Measurements from ENCODE around the gene TRPT1.

TRPT1 gene

GRCh38 chr11:64233913-64234586, 8.1 kb upstream of the TRPT1 start, which contains the start of gene VEGFB:
Gene VEGFB, plus strand, starts transcription at chr11:64234584. Its CDS starts 250 bp downstream, at chr11:64234834.
- TF ChIP-seq ZNF274 (IDR thresholded peaks at IDR 0.05; ENCODE audit: low read depth, low read length), result no peak
- peak within 1 kb of the TSS; percentile 73 for H3K4me3 ChIP-seq (ENCODE audit: low read length)

GRCh38 chr11:64232967-64233315, 7.0 kb upstream of the TRPT1 start:
- no peak for TF ChIP-seq ZNF274 (IDR thresholded peaks at IDR 0.05; ENCODE audit: low read depth, low read length)
- no peak overlapping the region for H3K4me3 ChIP-seq (ENCODE audit: low read length)

DNA sequence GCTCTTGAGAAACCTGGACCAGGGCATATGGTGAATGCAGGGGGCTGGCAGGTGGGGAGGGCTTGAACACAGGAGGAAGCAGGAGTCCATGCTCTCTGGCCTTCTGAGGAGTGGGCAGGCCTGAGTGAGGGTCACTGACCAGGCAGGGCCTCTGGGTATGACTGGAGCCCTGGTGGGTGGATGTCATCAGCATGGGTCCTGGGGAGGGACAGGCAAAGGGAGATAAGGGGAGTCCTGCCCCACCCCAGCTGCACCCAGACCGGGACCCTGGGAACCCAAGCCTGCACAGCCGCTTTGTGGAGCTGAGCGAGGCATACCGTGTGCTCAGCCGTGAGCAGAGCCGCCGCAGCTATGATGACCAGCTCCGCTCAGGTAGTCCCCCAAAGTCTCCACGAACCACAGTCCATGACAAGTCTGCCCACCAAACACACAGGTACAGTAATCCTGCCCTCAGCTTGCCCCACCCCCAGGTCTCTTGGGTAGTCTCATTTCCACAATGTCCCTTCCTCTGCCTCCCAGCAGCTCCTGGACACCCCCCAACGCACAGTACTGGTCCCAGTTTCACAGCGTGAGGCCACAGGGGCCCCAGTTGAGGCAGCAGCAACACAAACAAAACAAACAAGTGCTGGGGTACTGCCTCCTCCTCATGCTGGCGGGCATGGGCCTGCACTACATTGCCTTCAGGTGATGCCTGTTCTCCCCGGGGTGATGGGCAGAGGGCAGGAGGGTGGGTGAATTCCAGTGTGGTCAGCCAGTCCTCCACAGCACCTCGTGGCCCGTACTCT, 6.4 kb upstream of the TRPT1 start:
- TF ChIP-seq ZNF274 (IDR thresholded peaks at IDR 0.05; ENCODE audit: low read depth, low read length), result no peak
- no peak overlapping the region for H3K4me3 ChIP-seq (ENCODE audit: low read length)

DNA sequence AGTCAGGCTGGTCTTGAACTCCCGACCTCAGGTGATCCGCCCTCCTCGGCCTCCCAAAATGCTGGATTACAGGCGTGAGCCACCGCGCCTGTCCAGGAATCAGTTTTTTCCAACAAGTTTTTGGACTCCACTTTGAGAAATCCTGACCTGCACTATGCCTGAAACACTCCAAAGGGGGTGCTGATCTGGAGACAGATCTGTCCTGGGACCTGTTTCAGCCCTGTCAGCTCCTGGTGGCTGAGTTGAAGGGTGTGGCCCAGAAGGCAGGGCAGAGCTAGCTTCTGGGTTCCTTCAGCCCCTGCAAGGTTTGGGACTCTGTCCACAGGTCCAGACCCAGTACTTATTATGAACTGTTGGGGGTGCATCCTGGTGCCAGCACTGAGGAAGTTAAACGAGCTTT, 5.6 kb upstream of the TRPT1 start:
- no peak overlapping the region; the same call in 1 of the 2 replicates for H3K4me3 ChIP-seq (ENCODE audit: low read length)
- no peak for TF ChIP-seq ZNF274 (IDR thresholded peaks at IDR 0.05; ENCODE audit: low read depth, low read length)

DNA sequence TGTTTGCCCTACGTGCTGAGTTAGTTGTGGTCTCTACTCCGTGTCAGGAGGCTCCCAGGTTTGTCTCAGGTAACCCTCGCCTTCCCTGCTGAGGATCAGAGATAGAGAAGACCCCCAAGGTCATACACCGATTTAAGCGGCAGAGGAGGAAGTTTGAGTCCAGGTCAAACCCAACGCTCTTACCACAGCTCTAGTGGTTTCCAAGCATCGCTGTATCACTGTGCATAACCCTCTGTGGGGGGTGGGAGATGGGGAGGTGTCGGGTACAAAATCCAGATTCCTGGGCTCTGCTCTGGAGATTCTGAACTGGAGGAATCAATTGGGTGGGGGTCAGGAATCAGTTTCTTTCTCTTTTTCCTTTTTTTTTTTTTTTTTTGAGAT, 5.0 kb upstream of the TRPT1 start:
- H3K4me3 ChIP-seq (ENCODE audit: low read length), result peak overlapping the region; percentile 71
- TF ChIP-seq ZNF274 (IDR thresholded peaks at IDR 0.05; ENCODE audit: low read depth, low read length), result no peak

- peak within 1 kb of the TSS; percentile 71 for H3K4me3 ChIP-seq (ENCODE audit: low read length)
- no peak for TF ChIP-seq ZNF274 (IDR thresholded peaks at IDR 0.05; ENCODE audit: low read depth, low read length)
Observed at GRCh38 chr11:64230171-64230984, 4.4 kb upstream of the TRPT1 start, which contains the start of gene DNAJC4. Gene DNAJC4, plus strand, starts transcription at chr11:64230548. Its CDS starts 307 bp downstream, at chr11:64230855.

- peak overlapping the region; percentile 36; the same call in 1 of the 2 replicates for H3K4me3 ChIP-seq (ENCODE audit: low read length)
Observed at GRCh38 chr11:64229744-64230170, 3.8 kb upstream of the TRPT1 start.

DNA sequence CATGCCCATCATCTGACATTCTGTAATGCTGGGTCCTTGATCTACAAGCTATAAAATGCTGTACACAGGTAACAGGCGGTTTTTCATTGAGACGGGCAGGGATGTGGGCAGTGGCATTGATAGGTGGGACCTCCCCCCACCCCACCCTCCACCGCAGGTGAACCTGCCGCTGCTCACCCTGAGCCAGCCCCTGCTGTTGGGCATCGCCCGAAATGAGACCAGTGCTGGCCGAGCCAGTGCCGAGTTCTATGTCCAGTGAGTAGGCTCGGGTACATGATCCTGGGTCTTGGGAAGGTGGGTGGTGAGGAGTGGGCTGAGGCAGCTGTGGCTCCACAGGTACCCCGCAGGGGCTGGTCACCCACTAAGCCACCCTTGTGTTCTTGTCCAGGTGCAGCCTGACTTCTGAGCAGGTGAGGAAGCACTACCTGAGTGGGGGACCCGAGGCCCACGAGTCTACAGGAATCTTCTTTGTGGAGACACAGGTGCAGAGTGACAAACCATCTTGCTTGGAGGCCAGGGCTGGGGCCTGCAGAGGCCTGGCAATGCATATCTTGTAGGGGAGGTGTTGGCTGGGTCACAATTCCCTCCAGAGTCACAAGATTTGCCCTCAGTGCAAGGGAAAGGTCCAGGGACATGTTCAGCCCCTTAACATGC, 3.2 kb upstream of the TRPT1 start:
- peak overlapping the region; percentile 36; the same call in 1 of the 2 replicates for H3K4me3 ChIP-seq (ENCODE audit: low read length)
- no peak for TF ChIP-seq ZNF274 (IDR thresholded peaks at IDR 0.05; ENCODE audit: low read depth, low read length)

More at GRCh38 chr11:64229744-64230170, 3.8 kb upstream of the TRPT1 start:
- TF ChIP-seq ZNF274 (IDR thresholded peaks at IDR 0.05; ENCODE audit: low read depth, low read length), result no peak

DNA sequence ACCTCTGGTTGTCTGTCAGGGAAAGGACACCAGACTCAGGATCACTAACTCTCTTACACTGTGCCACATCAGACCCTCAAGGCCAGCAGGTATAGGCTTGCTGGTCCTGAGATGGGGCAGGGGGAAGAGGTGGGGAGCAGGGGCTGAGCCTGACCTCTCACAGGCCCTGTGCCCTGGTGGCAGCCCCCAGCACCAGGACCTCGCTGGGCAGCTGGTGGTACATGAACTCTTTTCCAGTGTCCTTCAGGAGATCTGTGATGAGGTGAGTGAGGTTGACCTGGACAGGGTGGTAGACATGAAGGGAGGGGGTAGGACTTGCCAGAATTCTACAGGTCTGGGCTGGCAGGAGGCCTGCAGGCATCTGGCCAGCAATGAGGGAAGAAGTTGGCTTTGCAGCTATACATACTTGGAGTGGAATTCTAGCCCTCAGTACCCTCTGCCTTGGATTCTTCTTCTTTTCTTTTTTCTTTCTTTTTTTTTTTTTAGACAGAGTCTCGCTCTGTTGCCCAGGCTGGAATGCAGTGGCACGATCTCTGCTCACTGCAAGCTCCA, 1.5 kb upstream of the TRPT1 start:
- peak overlapping the region; percentile 93; the same call in 1 of the 2 replicates for H3K4me3 ChIP-seq (ENCODE audit: low read length)
- no peak for TF ChIP-seq ZNF274 (IDR thresholded peaks at IDR 0.05; ENCODE audit: low read depth, low read length)

DNA sequence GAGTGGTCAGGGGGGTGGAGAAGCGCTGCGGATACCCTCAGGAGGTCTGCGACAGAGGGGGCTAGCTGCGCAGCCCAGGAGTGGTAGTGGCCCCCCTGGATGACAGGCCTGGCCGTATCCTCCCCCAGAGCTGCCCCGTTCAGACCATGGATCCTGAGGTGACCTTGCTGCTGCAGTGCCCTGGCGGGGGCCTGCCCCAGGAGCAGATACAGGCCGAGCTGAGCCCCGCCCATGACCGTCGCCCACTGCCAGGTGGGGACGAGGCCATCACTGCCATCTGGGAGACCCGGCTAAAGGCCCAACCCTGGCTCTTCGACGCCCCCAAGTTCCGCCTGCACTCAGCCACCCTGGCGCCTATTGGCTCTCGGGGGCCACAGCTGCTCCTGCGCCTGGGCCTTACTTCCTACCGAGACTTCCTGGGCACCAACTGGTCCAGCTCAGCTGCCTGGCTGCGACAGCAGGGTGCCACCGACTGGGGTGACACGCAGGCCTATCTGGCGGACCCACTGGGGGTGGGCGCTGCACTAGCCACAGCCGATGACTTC, 593 bp upstream of the TRPT1 start:
- H3K4me3 ChIP-seq (ENCODE audit: low read length), result peak overlapping the region; percentile 93
- TF ChIP-seq ZNF274 (IDR thresholded peaks at IDR 0.05; ENCODE audit: low read depth, low read length), result no peak

DNA sequence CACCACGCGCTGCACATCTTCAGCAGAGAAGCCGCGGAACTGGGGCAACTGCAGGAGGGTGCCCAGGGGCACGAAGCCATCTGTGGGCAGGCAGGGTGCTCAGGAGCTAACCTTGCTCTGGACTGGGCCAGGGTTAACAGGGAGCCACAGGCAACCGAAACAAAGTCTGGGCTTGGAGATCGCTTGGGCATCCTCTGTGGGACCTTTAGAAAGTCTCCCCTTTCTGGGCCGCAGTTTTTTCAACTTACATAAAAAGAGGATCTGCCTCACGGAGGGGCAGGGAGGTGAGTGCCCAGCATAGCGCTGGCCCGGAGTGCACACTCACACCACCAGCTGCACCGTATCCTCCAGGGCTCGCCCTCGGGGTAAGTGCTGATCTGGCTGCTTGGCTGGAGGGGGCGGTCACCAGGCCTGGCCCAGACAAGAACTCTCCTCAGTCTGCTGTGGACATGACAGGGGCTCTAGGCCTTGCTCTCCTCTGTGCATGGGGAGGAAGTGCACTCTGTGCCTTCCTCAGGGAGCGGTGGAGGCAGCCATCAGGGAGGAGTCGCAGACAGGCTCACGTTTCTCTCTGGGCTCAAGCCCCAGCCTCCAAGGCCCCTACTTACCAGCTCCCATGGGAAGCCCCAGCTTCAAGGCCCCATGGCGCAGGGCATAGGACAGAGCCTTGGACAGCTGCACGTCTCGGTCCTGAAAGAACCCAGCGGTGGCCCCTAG, 937 bp downstream of the TRPT1 start:
- H3K4me3 ChIP-seq (ENCODE audit: low read length), result peak overlapping the region; percentile 93; the same call in 1 of the 2 replicates
- no peak for TF ChIP-seq ZNF274 (IDR thresholded peaks at IDR 0.05; ENCODE audit: low read depth, low read length)

DNA sequence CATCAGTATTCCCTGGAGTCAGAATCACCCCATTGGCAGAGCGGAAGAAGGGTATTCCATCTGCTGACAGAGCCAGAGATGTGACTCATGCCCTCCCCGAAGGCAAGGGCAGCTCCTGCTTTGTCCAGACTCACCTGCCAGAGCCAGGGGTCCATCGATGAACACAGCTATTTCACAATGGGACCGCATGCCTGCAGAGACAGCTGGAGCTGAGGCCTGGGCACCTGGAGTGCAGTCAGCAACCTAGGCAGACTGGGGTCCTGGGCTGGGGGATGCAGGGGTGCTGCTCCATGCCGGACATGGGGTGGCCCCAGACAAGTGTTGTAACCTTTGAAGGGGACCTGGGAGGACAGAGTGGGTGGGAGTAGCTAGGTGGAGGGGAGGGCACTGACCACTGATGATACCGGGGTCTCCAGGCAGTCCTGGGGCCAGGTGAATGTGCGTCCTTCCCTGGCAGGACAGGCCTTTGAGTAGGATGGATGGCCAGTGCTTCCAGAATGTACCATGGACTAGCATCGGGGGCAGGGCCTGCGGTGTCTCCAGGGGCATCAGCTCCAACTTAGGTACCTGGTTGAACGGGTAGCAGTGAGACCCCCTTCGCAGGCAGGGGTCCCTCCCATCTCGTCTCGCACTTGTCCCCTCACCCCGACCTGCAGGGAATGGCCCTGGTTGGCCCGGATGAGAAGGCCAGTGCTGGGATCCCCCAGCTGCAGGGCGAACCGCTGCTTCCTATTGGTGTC, 1.7 kb downstream of the TRPT1 start:
- TF ChIP-seq ZNF274 (IDR thresholded peaks at IDR 0.05; ENCODE audit: low read depth, low read length), result no peak
- H3K4me3 ChIP-seq (ENCODE audit: low read length), result no peak overlapping the region
